ENCODE measurements around the gene ANKK1.
A peak's percentile ranks its signal among the peaks of the same experiment; 100 is the strongest.

Gene ANKK1

GRCh38 chr11:113411536-113411935 is 24.0 kb downstream of the ANKK1 start:
- no peak for DNase-seq

DNA sequence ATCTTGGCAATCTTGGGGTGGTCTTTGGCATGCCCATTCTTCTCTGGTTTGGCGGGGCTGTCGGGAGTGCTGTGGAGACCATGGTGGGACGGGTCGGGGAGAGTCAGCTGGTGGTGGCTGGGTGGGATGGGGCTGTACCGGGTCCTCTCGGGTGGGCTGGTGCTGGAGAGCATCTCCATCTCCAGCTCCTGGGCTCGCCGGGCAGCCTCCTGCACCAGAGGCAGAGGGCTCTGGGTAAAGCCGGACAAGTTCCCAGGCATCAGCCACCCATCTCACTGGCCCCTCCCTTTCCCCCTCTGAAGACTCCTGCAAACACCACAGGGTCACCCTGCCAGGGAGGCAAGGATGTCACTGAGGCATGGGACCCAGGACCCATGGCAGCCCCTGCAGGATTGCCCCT is 25.1 kb downstream of the ANKK1 start:
- DNase-seq: no peak

- no peak for DNase-seq
Measured at GRCh38 chr11:113415343-113415742, 27.8 kb downstream of the ANKK1 start.

GRCh38 chr11:113417428-113417827 is 29.8 kb downstream of the ANKK1 start:
- no peak for DNase-seq

DNA sequence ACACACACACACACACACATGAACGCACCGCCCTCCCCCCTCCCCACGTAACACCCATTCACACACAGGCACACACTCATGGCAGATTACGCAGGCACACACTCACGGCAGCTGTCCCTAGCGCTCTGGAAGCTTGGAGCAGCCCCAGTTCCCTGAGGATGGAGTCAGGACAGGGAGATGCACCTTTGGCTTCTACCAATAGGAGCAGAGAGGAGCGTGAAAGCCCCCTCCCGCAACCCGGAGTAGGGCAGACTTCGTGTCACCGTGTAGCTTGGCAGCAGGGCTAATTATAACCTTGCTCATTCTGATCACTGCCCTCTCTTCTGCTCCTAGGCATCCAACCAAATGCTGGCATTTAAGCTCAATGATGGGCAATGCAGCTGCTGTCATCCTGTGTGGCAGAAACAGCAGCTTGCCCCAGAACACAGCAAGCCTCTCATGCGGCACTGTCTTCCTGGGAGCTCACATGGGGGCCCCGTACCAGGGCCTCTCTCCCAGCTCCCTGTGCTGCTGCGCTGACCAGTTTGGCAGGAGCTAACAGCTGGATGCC is 31.9 kb downstream of the ANKK1 start:
- DNase-seq: no peak

DNA sequence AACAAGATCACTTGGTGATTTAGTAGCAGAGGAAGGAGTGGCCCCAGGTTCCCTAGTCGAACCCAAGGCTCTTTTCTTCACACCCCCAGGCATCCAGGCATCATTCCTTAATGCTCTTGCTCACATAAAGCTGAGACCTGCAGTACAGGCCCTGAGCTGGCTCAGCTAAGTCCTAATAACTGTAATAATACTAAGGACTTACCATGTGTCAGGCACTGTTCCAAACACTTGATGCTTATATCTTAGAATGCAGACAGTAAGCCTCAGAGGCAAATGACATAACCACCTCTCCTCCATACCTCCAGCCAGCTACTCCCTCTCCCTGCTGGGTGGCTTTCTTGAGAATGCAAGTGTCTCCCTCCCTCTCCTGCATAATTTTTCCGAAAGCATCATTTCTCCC is 33.2 kb downstream of the ANKK1 start:
- no peak for DNase-seq

DNA sequence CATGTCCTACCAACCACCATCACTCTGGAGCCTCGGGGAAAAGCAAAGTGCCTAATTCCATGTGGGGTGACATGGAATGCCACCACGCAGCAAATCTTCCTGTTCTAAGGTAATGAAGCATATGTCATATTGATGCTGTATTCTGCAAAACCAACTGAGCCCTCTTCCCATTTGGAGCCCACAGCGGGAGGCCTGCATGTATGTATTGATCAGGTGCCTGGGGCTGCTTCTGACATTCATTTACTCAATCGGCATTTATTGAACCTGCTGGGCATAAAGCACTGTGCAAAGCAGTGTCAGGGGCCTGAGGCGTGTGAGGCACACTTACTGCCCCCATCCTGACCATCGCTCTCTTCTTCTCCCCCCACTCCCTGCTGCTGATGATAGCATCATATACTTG is 39.1 kb downstream of the ANKK1 start:
- DNase-seq: no peak

DNA sequence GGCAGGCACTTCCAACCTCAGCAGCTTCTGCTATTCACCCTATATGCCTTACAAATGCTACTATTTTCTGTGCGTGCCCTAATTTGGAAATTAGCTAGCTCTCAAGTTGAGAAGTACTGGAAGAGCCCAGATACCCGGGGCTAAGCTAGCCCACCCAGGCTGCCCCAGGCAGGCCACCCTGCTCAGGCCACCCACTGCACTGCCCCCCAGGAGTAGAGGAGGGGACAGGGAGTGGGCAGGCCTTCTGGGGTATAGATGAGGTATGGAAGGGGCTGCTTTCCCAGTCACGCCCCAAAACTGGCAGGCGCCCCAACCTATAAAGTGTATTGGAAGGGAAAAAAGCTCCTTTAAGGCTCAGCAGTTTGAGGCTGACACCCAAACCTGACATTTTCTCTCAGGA is 44.2 kb downstream of the ANKK1 start:
- DNase-seq: no peak

DNA sequence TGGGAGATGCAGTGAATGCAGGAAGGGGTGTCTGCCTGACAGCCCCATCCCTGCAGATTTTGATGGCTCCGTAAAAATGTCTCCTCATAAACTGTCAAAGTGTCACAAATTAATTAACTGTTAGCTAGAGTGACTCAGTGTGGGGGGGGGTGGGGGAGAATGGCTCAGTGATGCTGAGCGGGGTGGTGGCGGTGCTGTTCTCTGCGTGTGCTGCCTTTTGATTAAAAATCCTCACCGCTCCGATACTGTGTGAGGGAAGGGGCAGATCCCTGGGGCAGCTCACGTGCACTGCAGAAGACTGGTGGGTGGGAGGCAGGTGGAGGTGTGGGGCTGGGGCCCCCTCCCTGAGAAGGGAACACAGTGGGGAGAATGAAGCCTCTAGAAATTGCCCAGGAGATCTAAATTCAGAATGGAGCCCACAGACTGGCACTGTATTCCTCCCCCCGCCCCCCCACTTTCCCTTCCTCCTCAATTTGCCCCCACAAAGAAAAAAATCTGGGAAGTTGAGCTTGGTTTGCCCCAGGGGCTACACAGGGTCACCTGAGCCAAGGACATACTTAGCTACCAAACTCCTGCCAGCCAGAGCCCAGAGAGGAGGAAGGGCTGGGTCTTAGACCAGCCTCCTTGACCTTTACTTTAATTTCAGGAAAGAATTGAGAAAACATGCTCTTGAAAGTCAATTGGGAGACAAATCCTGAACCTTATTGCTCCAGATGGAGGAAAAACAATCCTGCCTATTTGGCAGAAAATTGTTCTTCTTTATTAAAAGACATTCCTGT is 47.8 kb downstream of the ANKK1 start:
- DNase-seq: no peak

- no peak for DNase-seq
Measured at GRCh38 chr11:113436672-113437252, 49.2 kb downstream of the ANKK1 start.

- DNase-seq: no peak
Measured at GRCh38 chr11:113440816-113441215, 53.2 kb downstream of the ANKK1 start.

- DNase-seq: no peak
Measured at GRCh38 chr11:113444502-113445123, 57.0 kb downstream of the ANKK1 start.

GRCh38 chr11:113446112-113446511 is 58.5 kb downstream of the ANKK1 start:
- peak; percentile 5 for DNase-seq

GRCh38 chr11:113446938-113447337 is 59.4 kb downstream of the ANKK1 start:
- DNase-seq: no peak

DNA sequence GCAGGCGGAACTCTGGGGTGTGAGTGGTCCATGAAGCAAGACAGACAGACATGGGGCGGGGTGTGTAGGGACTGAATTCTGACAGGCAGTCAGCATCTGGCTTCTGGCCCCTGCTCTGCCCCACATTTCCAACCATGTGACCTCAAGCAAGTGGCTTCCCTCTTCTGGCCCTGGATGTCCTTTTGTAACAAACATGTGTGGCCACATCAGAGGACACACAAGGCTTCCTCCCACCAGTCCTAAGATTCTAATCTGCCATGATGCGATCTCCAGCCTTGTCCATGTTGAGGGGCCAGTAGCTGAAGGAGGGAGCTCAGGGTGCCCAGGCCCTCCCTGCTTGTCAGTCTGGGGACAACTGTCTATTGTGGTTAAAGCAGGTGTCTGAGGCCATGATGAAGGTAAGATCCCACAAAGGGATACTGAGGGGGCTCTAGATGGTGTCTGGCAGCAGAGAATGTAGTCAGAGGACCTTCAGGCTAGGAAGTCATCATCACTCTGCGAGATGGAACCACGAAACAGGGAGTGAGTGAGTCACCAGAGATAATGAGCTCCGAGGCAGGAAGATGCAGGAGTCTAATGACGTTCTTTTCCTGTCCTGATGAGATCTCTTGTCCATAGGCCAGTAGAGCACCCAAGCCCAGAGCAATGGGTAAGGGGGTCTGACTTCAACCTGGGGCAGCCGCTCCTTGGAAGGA is 60.2 kb downstream of the ANKK1 start:
- peak; percentile 61 for DNase-seq

DNA sequence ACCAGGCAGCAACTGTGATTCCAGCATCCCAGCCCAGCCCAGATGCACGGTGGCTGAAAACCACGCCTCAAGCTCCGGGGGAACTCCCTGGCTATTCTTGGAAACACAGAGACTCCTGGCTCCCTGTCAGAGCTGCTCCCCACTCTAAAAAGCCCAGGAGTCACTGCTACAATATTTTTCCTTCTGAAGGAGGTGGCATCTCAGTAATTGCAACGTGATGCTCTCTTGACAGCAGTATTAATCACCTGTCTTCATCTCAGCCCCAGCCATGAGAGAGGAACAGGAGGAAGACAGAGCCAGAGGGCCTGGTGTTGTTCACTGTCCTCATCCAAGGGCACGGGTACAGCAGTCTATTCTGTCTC is 60.7 kb downstream of the ANKK1 start:
- DNase-seq: no peak

GRCh38 chr11:113449743-113450142 is 62.2 kb downstream of the ANKK1 start:
- no peak for DNase-seq
